H9 (cell line): ENCODE data around the gene PARL. TPM values are rescaled to one million over a fixed set of nuclear protein-coding genes. Genes with fewer than 3 reads are reported as not detected.

Experiments
- DNase-seq: peaks from one replicate; pipeline ENCODE4 v3.0.0-alpha.2; 2017
- H2AFZ ChIP-seq: one replicate; pipeline ENCODE4 v1.6.1; 2013; ENCODE audit warnings: mild to moderate bottlenecking, low read length, control low read depth, moderate library complexity
- H2AK5ac ChIP-seq: 2 replicates; pipeline ENCODE4 v1.6.1; 2013; ENCODE audit warnings: low read length, control low read depth, mixed read lengths; ENCODE audit not compliant: insufficient read length
- H2BK120ac ChIP-seq: one replicate; pipeline ENCODE4 v1.6.1; 2013; ENCODE audit warnings: low read depth, mild to moderate bottlenecking, low read length, control low read depth, inconsistent platforms; ENCODE audit not compliant: poor library complexity, severe bottlenecking
- H2BK12ac ChIP-seq: 2 replicates; pipeline ENCODE4 v1.6.1; 2013; ENCODE audit warnings: low read length, control low read depth, mixed read lengths, low read depth; ENCODE audit not compliant: insufficient read length
- H2BK15ac ChIP-seq: 2 replicates; pipeline ENCODE4 v1.6.1; 2013; ENCODE audit warnings: low read depth, low read length, control low read depth
- H2BK20ac ChIP-seq: one replicate; pipeline ENCODE4 v1.6.1; 2013; ENCODE audit warnings: low read depth, mild to moderate bottlenecking, low read length, control low read depth, inconsistent platforms; ENCODE audit not compliant: poor library complexity, severe bottlenecking
- H2BK5ac ChIP-seq: 2 replicates; pipeline ENCODE4 v1.6.1; 2013; ENCODE audit warnings: low read length, control low read depth, mixed read lengths; ENCODE audit not compliant: insufficient read length
- H3K14ac ChIP-seq: 2 replicates; pipeline ENCODE4 v1.6.1; 2013; ENCODE audit warnings: low read length, control low read depth; ENCODE audit not compliant: insufficient read depth
- H3K18ac ChIP-seq: 2 replicates; pipeline ENCODE4 v1.6.1; 2013; ENCODE audit warnings: low read depth, mild to moderate bottlenecking, mixed read lengths, low read length, control low read depth; ENCODE audit not compliant: insufficient read length
- H3K23ac ChIP-seq: 2 replicates; pipeline ENCODE4 v1.6.1; 2013; ENCODE audit warnings: low read length, control low read depth, mixed read lengths, low read depth; ENCODE audit not compliant: insufficient read length
- H3K23me2 ChIP-seq: 2 replicates; pipeline ENCODE4 v1.6.1; 2013; ENCODE audit warnings: low read depth, mild to moderate bottlenecking, mixed read lengths, low read length, control low read depth; ENCODE audit not compliant: insufficient read length, poor library complexity, severe bottlenecking
- H3K27ac ChIP-seq: 2 replicates; pipeline ENCODE4 v1.5.1; 2013; ENCODE audit warnings: low read length, control low read depth, mixed read lengths, low read depth; ENCODE audit not compliant: insufficient read length
- H3K27me3 ChIP-seq: 2 replicates; pipeline ENCODE4 v1.6.1; 2013; ENCODE audit warnings: low read length, control low read depth, inconsistent platforms; ENCODE audit not compliant: insufficient read depth
- H3K4ac ChIP-seq: 2 replicates; pipeline ENCODE4 v1.6.1; 2013; ENCODE audit warnings: low read depth, mild to moderate bottlenecking, control low read depth, inconsistent platforms, low read length, moderate library complexity
- H3K4me1 ChIP-seq: 2 replicates; pipeline ENCODE4 v1.6.1; 2013; ENCODE audit warnings: low read length, control low read depth, inconsistent platforms; ENCODE audit not compliant: insufficient read depth
- H3K4me2 ChIP-seq: 2 replicates; pipeline ENCODE4 v1.6.1; 2013; ENCODE audit warnings: low read length, control low read depth, mixed read lengths; ENCODE audit not compliant: insufficient read length, insufficient read depth
- H3K56ac ChIP-seq: 2 replicates; pipeline ENCODE4 v1.6.1; 2013; ENCODE audit warnings: low read depth, mild to moderate bottlenecking, mixed read lengths, low read length, control low read depth; ENCODE audit not compliant: insufficient read length
- H3K79me1 ChIP-seq: 2 replicates; pipeline ENCODE4 v1.6.1; 2013; ENCODE audit warnings: low read depth, mild to moderate bottlenecking, moderate library complexity, low read length, control low read depth, inconsistent platforms; ENCODE audit not compliant: insufficient read depth, poor library complexity, severe bottlenecking
- H3K79me2 ChIP-seq: 2 replicates; pipeline ENCODE4 v1.6.1; 2013; ENCODE audit warnings: low read length, control low read depth, inconsistent platforms; ENCODE audit not compliant: insufficient read depth
- H3K9ac ChIP-seq: 2 replicates; pipeline ENCODE4 v1.6.1; 2013; ENCODE audit warnings: low read length, control low read depth, mixed read lengths; ENCODE audit not compliant: insufficient read length; ENCODE audit errors: extremely low read depth
- H3K9me3 ChIP-seq: one replicate; pipeline ENCODE4 v1.6.1; 2013; ENCODE audit warnings: low read depth, low read length, inconsistent platforms; ENCODE audit not compliant: control insufficient read depth
- H3T11ph ChIP-seq: one replicate; pipeline ENCODE4 v1.6.1; 2013; ENCODE audit warnings: mild to moderate bottlenecking, low read length, control low read depth, inconsistent platforms
- H4K20me1 ChIP-seq: one replicate; pipeline ENCODE4 v1.6.1; 2013; ENCODE audit not compliant: control insufficient read depth, insufficient read length, insufficient read depth
- H4K5ac ChIP-seq: 2 replicates; pipeline ENCODE4 v1.6.1; 2013; ENCODE audit warnings: low read depth, mild to moderate bottlenecking, mixed read lengths, low read length, control low read depth; ENCODE audit not compliant: insufficient read length
- H4K8ac ChIP-seq: replicated peaks from 2 replicates; pipeline ENCODE4 v1.6.1; 2013; ENCODE audit warnings: low read length, control low read depth, mixed read lengths, low read depth; ENCODE audit not compliant: insufficient read length
- H4K91ac ChIP-seq: 2 replicates; pipeline ENCODE4 v1.6.1; 2013; ENCODE audit warnings: low read depth, mild to moderate bottlenecking, moderate library complexity, mixed read lengths, low read length, control low read depth; ENCODE audit not compliant: insufficient read length
- H3K27ac Mint-ChIP-seq, 3 experiments: 2 replicates in 2 of 3; 3 replicates in 1 of 3; pipeline ENCODE4 v1.8.0; 2020 to 2021; ENCODE audit warnings: mixed read lengths in 3 of 3, mild to moderate bottlenecking in 1 of 3, moderate library complexity in 1 of 3
- H3K27me3 Mint-ChIP-seq: 2 replicates; pipeline ENCODE4 v1.8.0; 2021; ENCODE audit warnings: low read depth, mild to moderate bottlenecking, moderate library complexity, mixed read lengths
- H3K36me3 Mint-ChIP-seq, 3 experiments: 2 replicates in 2 of 3; 3 replicates in 1 of 3; pipeline ENCODE4 v1.8.0; 2020 to 2021; ENCODE audit warnings: low read depth in 3 of 3, mixed read lengths in 3 of 3; ENCODE audit not compliant: insufficient read depth in 1 of 3
- H3K4me1 Mint-ChIP-seq, 2 experiments: 2 replicates each; pipeline ENCODE4 v1.8.0; 2020; ENCODE audit warnings: mixed read lengths in 2 of 2
- H3K4me3 Mint-ChIP-seq, 2 experiments: 2 replicates in 1 of 2; 3 replicates in 1 of 2; pipeline ENCODE4 v1.8.0; 2020 to 2021; ENCODE audit warnings: mild to moderate bottlenecking in 2 of 2, mixed read lengths in 2 of 2, moderate library complexity in 1 of 2
- H3K9me3 Mint-ChIP-seq, 2 experiments: 2 replicates in 1 of 2; 3 replicates in 1 of 2; pipeline ENCODE4 v1.8.0; 2020; ENCODE audit warnings: mild to moderate bottlenecking in 2 of 2, mixed read lengths in 2 of 2, moderate library complexity in 1 of 2
- CTCF ChIP-seq: fragments of 200-600 bp; sonication (generic); conservative IDR thresholded peaks from 3 replicates; pipeline ENCODE4 v1.8.0; 2021; ENCODE audit warnings: antibody characterized with exemption, mild to moderate bottlenecking
- WGBS: extraction: QIAGEN DNeasy Blood & Tissue Kit; methylation state at CpG from one replicate; pipeline ENCODE4 v1.1.7; 2013; ENCODE audit warnings: missing lambda C conversion rate, low lambda C conversion rate, mixed read lengths; ENCODE audit not compliant: insufficient read length; ENCODE audit errors: extremely low coverage; 5-methylcytosine and 5-hydroxymethylcytosine counted together
- total RNA-seq: library from RNA; stranded (reverse); gene quantifications from 2 replicates; pipeline ENCODE4 v1.2.1, GENCODE V29; 2021

The PARL gene
- total RNA-seq, 1 experiment from 2014 or later, result 94.5 TPM

GRCh38 chr3:183830187-183830586, 54.5 kb downstream of the PARL start:
- H3T11ph ChIP-seq, result no peak overlapping the region
- WGBS, result no CpG with 5 or more reads among the region's 9 CpGs
- no peaks in the 10 kb centered on the region for H3K9me3 ChIP-seq
- no peak overlapping the region for H4K5ac ChIP-seq
- H2BK15ac ChIP-seq, result no peak overlapping the region
- no peaks in the 10 kb centered on the region for H3K9me3 Mint-ChIP-seq
- H3K79me1 ChIP-seq, result no peaks in the 10 kb centered on the region
- H3K9ac ChIP-seq, result no peak overlapping the region
- H3K4me1 ChIP-seq, result no peaks in the 10 kb centered on the region; the same call in 1 of the 2 replicates
- H3K27me3 Mint-ChIP-seq, result no peaks in the 10 kb centered on the region
- H3K14ac ChIP-seq, result no peak overlapping the region
- peaks cover 6 to 42% (median 40%) of the 10 kb centered on the region in 3 experiments; a peak in 5 of 7 replicates for H3K36me3 Mint-ChIP-seq
- H3K4ac ChIP-seq, result no peak overlapping the region
- H2AFZ ChIP-seq, result no peak overlapping the region
- H3K23ac ChIP-seq, result no peak overlapping the region
- H3K23me2 ChIP-seq, result no peaks in the 10 kb centered on the region
- no peak overlapping the region for H3K56ac ChIP-seq
- H3K18ac ChIP-seq, result no peak overlapping the region
- no peak for TF ChIP-seq CTCF
- no peak overlapping the region for H3K4me3 Mint-ChIP-seq
- no peak overlapping the region for H2BK5ac ChIP-seq
- H4K91ac ChIP-seq, result no peak overlapping the region
- no peak overlapping the region for H3K27ac ChIP-seq
- H3K27me3 ChIP-seq, result no peaks in the 10 kb centered on the region
- H2BK12ac ChIP-seq, result no peak overlapping the region
- no peak overlapping the region for H2BK120ac ChIP-seq
- no peak overlapping the region for H3K4me2 ChIP-seq
- peaks cover 7 to 10% of the 10 kb centered on the region in 2 experiments; a peak in 3 of 4 replicates for H3K4me1 Mint-ChIP-seq
- H2AK5ac ChIP-seq, result no peak overlapping the region
- no peaks in the 10 kb centered on the region for H4K20me1 ChIP-seq
- no peak overlapping the region for H4K8ac ChIP-seq
- no peaks in the 10 kb centered on the region for H3K79me2 ChIP-seq
- DNase-seq, result no peak
- H2BK20ac ChIP-seq, result no peak overlapping the region
- H3K27ac Mint-ChIP-seq, result no peak overlapping the region
